Body of pancreas (tissue), 4 donors: ENCODE results near the gene ATP10A.

Experiments used
- CTCF ChIP-seq, 7 experiments: fragments of 450-650 bp in 4 of 7; fragments of 200-600 bp in 3 of 7; sonication (generic) in 3 of 7; IDR thresholded peaks; one replicate each; pipeline ENCODE4 v1.5.1; 2016 to 2019; ENCODE audit warnings: antibody characterized with exemption in 7 of 7
- POLR2A ChIP-seq, 3 donors: fragments of 450-650 bp; IDR thresholded peaks; one replicate each; pipeline ENCODE4 v1.6.1; 2016; ENCODE audit warnings: antibody characterized with exemption in 3 of 3, mild to moderate bottlenecking in 2 of 3

GRCh38 chr15:25772500-25772899, 90.6 kb downstream of the ATP10A start:
- TF ChIP-seq CTCF (IDR thresholded peaks at IDR 0.05), result no peak
- no peak for TF ChIP-seq POLR2A (IDR thresholded peaks at IDR 0.05)
